SK-N-MC (cell line): Measurements from ENCODE around the gene BMF.

Experiments
- EZH2 ChIP-seq: fragments of 200-600 bp; sonication (generic); IDR thresholded peaks from one replicate; pipeline ENCODE4 v1.6.1; 2017; ENCODE audit warnings: antibody characterized with exemption
- POLR2AphosphoS5 ChIP-seq: IDR thresholded peaks from 2 replicates; pipeline ENCODE4 v1.6.1; 2012; ENCODE audit warnings: mild to moderate bottlenecking, low read depth, low read length, borderline replicate concordance

DNA sequence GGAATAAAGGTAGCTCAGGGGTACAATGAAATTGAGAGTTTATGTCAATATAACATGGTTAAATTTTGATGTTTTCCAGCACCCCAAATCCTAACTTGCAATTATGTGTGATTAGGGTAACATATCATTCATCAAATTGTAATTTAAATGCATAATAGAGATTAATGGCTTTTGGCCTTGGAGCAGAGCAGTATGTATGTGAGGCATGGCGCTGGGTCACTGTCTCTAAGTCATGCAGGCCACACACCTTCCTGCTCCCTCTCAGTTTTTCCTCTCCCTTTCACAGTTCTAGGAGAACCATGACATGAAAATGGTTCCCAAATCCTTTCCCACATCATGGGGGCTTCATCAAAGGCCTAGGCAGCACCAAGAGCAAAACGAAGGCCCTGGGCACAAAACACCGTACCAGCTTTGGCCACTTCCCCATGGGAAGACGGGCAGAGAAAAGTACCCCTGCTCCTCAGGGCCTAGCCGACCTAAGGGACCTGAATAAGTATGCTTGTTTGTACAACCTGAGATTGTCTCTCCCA is 65.8 kb downstream of the BMF start:
- no peak for TF ChIP-seq EZH2
- TF ChIP-seq POLR2AphosphoS5 = no peak
